Measurements from ENCODE around the gene USH1C. TPM values are rescaled to one million over a fixed set of nuclear protein-coding genes. Genes with fewer than 3 reads are reported as not detected.

USH1C gene
- total RNA-seq, 3 donors from 2014 or later (not counting 1 experiment from before 2014, with no cell fraction given), result not detected

- H3K27me3 Mint-ChIP-seq (ENCODE audit: low read depth in 2 of 2), result peaks cover 0 to 3% of the 10 kb centered on the region in 2 donors
- H3K27me3 ChIP-seq (ENCODE audit: control insufficient read depth, insufficient read depth, low read length), result no peaks in the 10 kb centered on the region
- intact Hi-C loops (cut with micrococcal nuclease), result no loop called here
- peaks cover 0 to 5% of the 10 kb centered on the region in 2 donors for H3K4me1 Mint-ChIP-seq
- no peaks in the 10 kb centered on the region for H3K36me3 Mint-ChIP-seq
- ATAC-seq (no peak), DNase-seq (no peak)
- TF ChIP-seq CTCF (IDR thresholded peaks at IDR 0.05), result no peak
- H3K27ac ChIP-seq (ENCODE audit: low read length), result no peak overlapping the region
- 85% methylated on average over 9 of the region's 9 CpGs for WGBS (ENCODE audit: insufficient coverage)
- no peaks in the 10 kb centered on the region for H3K36me3 ChIP-seq (ENCODE audit: control insufficient read depth, insufficient read depth, low read length)
- H3K4me1 ChIP-seq (ENCODE audit: control insufficient read depth, insufficient read depth, low read length), result no peaks in the 10 kb centered on the region
- H3K27ac Mint-ChIP-seq, result no peak overlapping the region
- H3K4me3 ChIP-seq (ENCODE audit: low read length), result no peak overlapping the region
- H3K4me3 Mint-ChIP-seq, result no peak overlapping the region
- no peaks in the 10 kb centered on the region for H3K9me3 ChIP-seq (ENCODE audit: control insufficient read depth, insufficient read depth, low read length)
- no peaks in the 10 kb centered on the region for H3K9me3 Mint-ChIP-seq
These were observed 15.3 kb upstream of the USH1C start for GRCh38 chr11:17559341-17560087.

DNA sequence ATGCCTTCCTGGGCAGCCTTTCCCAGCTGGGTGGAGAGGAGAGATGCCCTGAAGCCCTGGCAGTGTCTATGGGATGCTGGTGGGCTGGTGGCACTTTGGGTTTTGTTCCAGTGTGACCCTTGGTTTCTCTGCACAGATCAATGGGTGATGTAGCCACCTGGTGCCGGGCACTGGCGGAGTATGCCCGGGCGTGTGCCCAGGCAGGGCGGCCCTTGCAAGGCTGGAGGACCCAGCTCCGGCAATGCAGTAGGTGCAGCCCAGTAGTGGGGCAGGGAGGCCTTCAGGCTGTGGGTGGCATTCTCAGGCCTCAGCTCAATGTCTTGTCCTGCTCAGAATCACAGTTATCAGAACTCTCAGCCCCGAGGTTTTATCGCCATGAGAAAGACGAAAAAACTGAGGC is 14.7 kb upstream of the USH1C start:
- no peak for DNase-seq
- H3K4me3 Mint-ChIP-seq, result no peak overlapping the region

GRCh38 chr11:17558025-17558780 is 14.0 kb upstream of the USH1C start:
- no peak overlapping the region for H3K4me3 ChIP-seq (ENCODE audit: low read length)
- no peak overlapping the region for H3K4me3 Mint-ChIP-seq
- H3K27ac ChIP-seq (ENCODE audit: low read length), result no peak overlapping the region
- no peaks in the 10 kb centered on the region for H3K4me1 ChIP-seq (ENCODE audit: control insufficient read depth, insufficient read depth, low read length)
- no peaks in the 10 kb centered on the region for H3K9me3 Mint-ChIP-seq
- DNase-seq, result no peak
- no peak overlapping the region for H3K27ac Mint-ChIP-seq
- H3K27me3 Mint-ChIP-seq (ENCODE audit: low read depth in 2 of 2), result peaks cover 0 to 3% of the 10 kb centered on the region in 2 donors
- no peaks in the 10 kb centered on the region for H3K36me3 ChIP-seq (ENCODE audit: control insufficient read depth, insufficient read depth, low read length)
- H3K36me3 Mint-ChIP-seq, result no peaks in the 10 kb centered on the region
- peaks cover 0 to 5% of the 10 kb centered on the region in 2 donors for H3K4me1 Mint-ChIP-seq
- no peak for ATAC-seq
- intact Hi-C loops (cut with micrococcal nuclease), result no loop called here
- no peak for TF ChIP-seq CTCF (IDR thresholded peaks at IDR 0.05)
- 65% methylated on average over 15 of the region's 15 CpGs for WGBS (ENCODE audit: insufficient coverage)
- H3K9me3 ChIP-seq (ENCODE audit: control insufficient read depth, insufficient read depth, low read length), result no peaks in the 10 kb centered on the region
- H3K27me3 ChIP-seq (ENCODE audit: control insufficient read depth, insufficient read depth, low read length), result no peaks in the 10 kb centered on the region

More for the DNA sequence above, 14.7 kb upstream of the USH1C start:
- Mint-ChIP-seq H3K36me3 (no peaks in the 10 kb centered on the region), H3K27ac (no peak overlapping the region), H3K9me3 (no peaks in the 10 kb centered on the region), H3K4me1 (peaks cover 0 to 5% of the 10 kb centered on the region in 2 donors), H3K27me3 (ENCODE audit: low read depth in 2 of 2) (peaks cover 0 to 3% of the 10 kb centered on the region in 2 donors)
- 91% methylated on average over 9 of the region's 9 CpGs for WGBS (ENCODE audit: insufficient coverage)
- TF ChIP-seq CTCF (IDR thresholded peaks at IDR 0.05), result no peak
- Histone ChIP-seq H3K27me3 (ENCODE audit: control insufficient read depth, insufficient read depth, low read length) (no peaks in the 10 kb centered on the region), H3K9me3 (ENCODE audit: control insufficient read depth, insufficient read depth, low read length) (no peaks in the 10 kb centered on the region), H3K36me3 (ENCODE audit: control insufficient read depth, insufficient read depth, low read length) (no peaks in the 10 kb centered on the region), H3K4me3 (ENCODE audit: low read length) (no peak overlapping the region), H3K4me1 (ENCODE audit: control insufficient read depth, insufficient read depth, low read length) (no peaks in the 10 kb centered on the region), H3K27ac (ENCODE audit: low read length) (no peak overlapping the region)
- ATAC-seq, result no peak
- intact Hi-C loops (cut with micrococcal nuclease), result no loop called here

Data from natural killer cell (primary cell).